Endothelial cell of umbilical vein (primary cell): Measurements from ENCODE around the gene CERS6. TPM values are rescaled to one million over a fixed set of nuclear protein-coding genes. Genes with fewer than 3 reads are reported as not detected.

ENCODE experiments used
- BruUV-seq: library from RNA; stranded (reverse); fragments of 400-500 nt; replicated peaks from 2 replicates; lab custom pipeline; 2021; lab: Mats Ljungman, UMichigan
- CTCF ChIA-PET: fragments of 300-600, 350-600 bp; sonication (Branson Sonifier 250); formaldehyde crosslinking; loops from one replicate; lab custom pipeline; 2021; ENCODE audit warnings: antibody characterized with exemption, inconsistent platforms; lab: Charles Lee
- POLR2A ChIA-PET: fragments of 300-600, 350-600 bp; sonication (Branson Sonifier 250); formaldehyde crosslinking; loops from one replicate; lab custom pipeline; 2021; ENCODE audit warnings: antibody characterized with exemption, inconsistent platforms; lab: Charles Lee
- DNase-seq: peaks from one replicate; pipeline ENCODE4 v3.0.0-alpha.2; 2011; ENCODE audit warnings: low read depth, low spot score
- FAIRE-seq: peaks from 2 replicates; lab custom pipeline; 2011; peaks lifted over from hg19 to GRCh38; lab: Jason Lieb, UNC
- H2AFZ ChIP-seq: 2 replicates; pipeline ENCODE4 v1.6.0; 2012; ENCODE audit warnings: low read depth, low read length, control low read depth, inconsistent platforms
- H3K27ac ChIP-seq: 2 replicates; pipeline ENCODE4 v1.5.1; 2011; ENCODE audit warnings: low read depth, mild to moderate bottlenecking, control low read depth, low read length, moderate library complexity; ENCODE audit not compliant: insufficient read depth
- H3K27me3 ChIP-seq, 2 experiments: 2 replicates each; pipeline versions ENCODE4 v1.6.0 to v1.6.1; 2011; ENCODE audit warnings: low read length in 2 of 2, mixed read lengths in 1 of 2; ENCODE audit not compliant: control insufficient read depth in 2 of 2, insufficient read depth in 2 of 2
- H3K36me3 ChIP-seq, 2 experiments: 2 replicates in 1 of 2; 3 replicates in 1 of 2; pipeline ENCODE4 v1.5.1; 2011; ENCODE audit warnings: low read length in 2 of 2, mild to moderate bottlenecking in 1 of 2, moderate library complexity in 1 of 2; ENCODE audit not compliant: control insufficient read depth in 2 of 2, insufficient read depth in 2 of 2; ENCODE audit errors: extremely low read depth in 1 of 2
- H3K4me1 ChIP-seq: 3 replicates; pipeline ENCODE4 v1.5.1; 2011; ENCODE audit warnings: mild to moderate bottlenecking, low read length; ENCODE audit not compliant: control insufficient read depth, insufficient read depth; ENCODE audit errors: extremely low read depth
- H3K4me2 ChIP-seq: 2 replicates; pipeline ENCODE4 v1.6.1; 2011; ENCODE audit warnings: low read length, control low read depth, mixed read lengths; ENCODE audit not compliant: insufficient read depth
- H3K4me3 ChIP-seq, 3 experiments: fragments of 200-600 bp in 1 of 3; sonication (generic), shearing (Covaris generic) in 1 of 3; replicated peaks in 1 of 3; 2 replicates each; pipeline ENCODE4 v1.5.1; 2011 to 2016; ENCODE audit warnings: control low read depth in 3 of 3, low read length in 3 of 3, mild to moderate bottlenecking in 2 of 3, inconsistent platforms in 1 of 3, low read depth in 1 of 3, moderate library complexity in 1 of 3; ENCODE audit not compliant: insufficient read depth in 1 of 3
- H3K79me2 ChIP-seq: 2 replicates; pipeline ENCODE4 v1.6.0; 2012; ENCODE audit warnings: low read length, inconsistent platforms; ENCODE audit not compliant: control insufficient read depth, insufficient read depth
- H3K9ac ChIP-seq: replicated peaks from 2 replicates; pipeline ENCODE3; 2011; ENCODE audit warnings: low read length, control low read depth; ENCODE audit not compliant: insufficient read depth; ENCODE audit errors: extremely low read depth
- H3K9me1 ChIP-seq: replicated peaks from 3 replicates; pipeline ENCODE4 v1.6.0; 2011; ENCODE audit warnings: mild to moderate bottlenecking, low read length; ENCODE audit not compliant: control insufficient read depth, insufficient read depth; ENCODE audit errors: extremely low read depth
- H3K9me3 ChIP-seq: replicated peaks from 2 replicates; pipeline ENCODE4 v1.5.1; 2012; ENCODE audit warnings: low read length, inconsistent platforms; ENCODE audit not compliant: control insufficient read depth, insufficient read depth
- H4K20me1 ChIP-seq: replicated peaks from 2 replicates; pipeline ENCODE3; 2011; ENCODE audit warnings: mild to moderate bottlenecking, low read length; ENCODE audit not compliant: control insufficient read depth, insufficient read depth; ENCODE audit errors: extremely low read depth
- EZH2 ChIP-seq: IDR thresholded peaks from 2 replicates; pipeline ENCODE4 v1.6.1; 2012; ENCODE audit warnings: borderline replicate concordance, low read depth, mild to moderate bottlenecking, moderate library complexity, low read length, inconsistent platforms; ENCODE audit not compliant: severe bottlenecking
- FOS ChIP-seq: IDR thresholded peaks from 2 replicates; pipeline ENCODE4 v1.6.1; 2011; ENCODE audit warnings: mild to moderate bottlenecking, low read length, moderate library complexity, borderline replicate concordance; ENCODE audit not compliant: insufficient read depth
- MYC ChIP-seq: IDR thresholded peaks from one replicate; pipeline ENCODE4 v1.6.1; 2011; ENCODE audit warnings: mild to moderate bottlenecking, low read depth, low read length
- POLR2A ChIP-seq: IDR thresholded peaks from 2 replicates; pipeline ENCODE4 v1.6.1; 2012; ENCODE audit warnings: low read depth, mild to moderate bottlenecking, control low read depth, low read length
- POLR2AphosphoS5 ChIP-seq: IDR thresholded peaks from 2 replicates; pipeline ENCODE4 v1.6.1; 2012; ENCODE audit warnings: low read depth, mild to moderate bottlenecking, control low read depth, low read length, moderate library complexity; ENCODE audit not compliant: insufficient read depth
- dilution Hi-C: fragments of 300-500 bp; cut with MboI; formaldehyde crosslinking; loops from one replicate; pipeline ENCODE4 v1.15.0; 2019; ENCODE audit warnings: low sequenced_read_pairs; ENCODE audit not compliant: extremely low pct_ligation_motif_present
- intact Hi-C: fragments of 100-400 bp; cut with micrococcal nuclease; formaldehyde crosslinking; loops from one replicate; pipeline ENCODE4 v1.10.0; 2022
- polyA plus RNA-seq, 4 experiments: library from polyadenylated mRNA; depleted of rRNA in 3 of 4; stranded (reverse) in 3 of 4; unstranded in 1 of 4; fragments of >200 nt; gene quantifications; 2 replicates each; pipeline versions ENCODE4 v1.2.1 to v1.2.3, GENCODE V29; 2011 to 2012; ENCODE audit warnings: missing spikeins in 1 of 4
- total RNA-seq: library from RNA; stranded (reverse); gene quantifications from 2 replicates; pipeline ENCODE4 v1.2.3, GENCODE V29; 2021
- TF ChIP-seq, protein P1 (sequence below), 2 donors: IDR thresholded peaks; 1 replicate in 1 of 2; 2 replicates in 1 of 2; pipeline ENCODE4 v1.5.1; 2011; ENCODE audit warnings: low read length in 2 of 2, mild to moderate bottlenecking in 2 of 2, moderate library complexity in 2 of 2, control low read depth in 1 of 2, inconsistent platforms in 1 of 2, low read depth in 1 of 2; ENCODE audit not compliant: insufficient read depth in 1 of 2; ENCODE audit errors: extremely low read depth in 1 of 2
- TF ChIP-seq, protein P2 (sequence below): IDR thresholded peaks from 2 replicates; pipeline ENCODE4 v1.6.1; 2011; ENCODE audit not compliant: insufficient read depth, insufficient read length

Gene CERS6
- total and polyA plus RNA-seq, 2 donors (not counting 3 experiments of a cell fraction or from before 2014, with no cell fraction given), result 2.7 to 11.7 TPM

DNA sequence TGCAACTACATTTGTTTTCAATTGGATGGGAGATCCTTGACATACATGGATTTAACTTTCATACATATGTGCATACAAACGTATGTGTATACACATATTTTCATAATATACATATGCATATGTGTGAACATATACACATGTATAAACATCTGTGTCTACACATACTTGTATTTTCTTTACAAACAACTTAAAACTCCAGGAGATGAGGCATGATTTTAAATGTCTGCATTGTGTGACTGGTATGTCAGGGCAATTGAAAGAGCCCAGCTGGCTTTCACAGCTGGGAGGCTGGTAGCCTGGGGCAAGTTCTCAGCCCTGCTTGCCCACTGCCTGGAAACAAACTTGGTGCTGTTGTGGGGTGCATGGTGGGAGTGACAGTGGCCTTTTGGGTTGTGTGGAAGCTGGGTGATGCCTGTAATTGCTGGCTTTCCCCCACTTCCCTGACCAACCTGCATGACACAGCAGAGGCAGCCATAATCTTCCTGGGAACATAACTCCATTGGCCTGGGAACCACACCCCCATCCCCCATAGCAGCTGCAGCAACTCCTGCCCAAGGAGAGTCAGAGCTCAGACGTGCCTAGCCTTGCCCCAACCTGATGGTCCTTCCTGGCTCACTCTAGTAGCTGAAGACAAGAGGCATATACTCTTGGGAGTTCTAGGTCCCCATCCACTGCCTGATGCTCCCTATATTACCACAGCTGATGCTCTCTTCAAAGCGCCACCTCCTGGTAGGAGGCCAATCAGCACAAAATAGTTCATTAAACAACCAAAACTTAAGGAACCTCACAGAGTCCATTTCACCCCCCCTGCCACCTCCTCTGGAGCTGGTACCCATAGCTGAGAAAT lies 158.3 kb downstream of the CERS6 start:
- dilution Hi-C loops (no loop called here), intact Hi-C loops (no loop called here)
- POLR2A ChIA-PET, result no interaction called here
- no peak overlapping the region for H3K9ac ChIP-seq
- no peaks in the 10 kb centered on the region for H3K27me3 ChIP-seq
- no TSS peak for BruUV-seq
- no peaks in the 10 kb centered on the region for H3K9me3 ChIP-seq
- H4K20me1 ChIP-seq, result no peaks in the 10 kb centered on the region
- no peaks in the 10 kb centered on the region for H3K79me2 ChIP-seq
- H3K27ac ChIP-seq, result no peak overlapping the region
- FAIRE-seq (no peak), DNase-seq (no peak)
- CTCF ChIA-PET, result interaction anchor here (1.5 kb wide), 1 partner anchor 10 kb away, joined by 5 read pairs; no protein-coding TSS in a partner anchor
- H3K9me1 ChIP-seq, result no peaks in the 10 kb centered on the region
- H3K4me1 ChIP-seq, result no peaks in the 10 kb centered on the region
- H2AFZ ChIP-seq, result no peak overlapping the region
- no peak overlapping the region for H3K4me3 ChIP-seq
- H3K4me2 ChIP-seq, result no peak overlapping the region
- TF ChIP-seq, protein P1, sequence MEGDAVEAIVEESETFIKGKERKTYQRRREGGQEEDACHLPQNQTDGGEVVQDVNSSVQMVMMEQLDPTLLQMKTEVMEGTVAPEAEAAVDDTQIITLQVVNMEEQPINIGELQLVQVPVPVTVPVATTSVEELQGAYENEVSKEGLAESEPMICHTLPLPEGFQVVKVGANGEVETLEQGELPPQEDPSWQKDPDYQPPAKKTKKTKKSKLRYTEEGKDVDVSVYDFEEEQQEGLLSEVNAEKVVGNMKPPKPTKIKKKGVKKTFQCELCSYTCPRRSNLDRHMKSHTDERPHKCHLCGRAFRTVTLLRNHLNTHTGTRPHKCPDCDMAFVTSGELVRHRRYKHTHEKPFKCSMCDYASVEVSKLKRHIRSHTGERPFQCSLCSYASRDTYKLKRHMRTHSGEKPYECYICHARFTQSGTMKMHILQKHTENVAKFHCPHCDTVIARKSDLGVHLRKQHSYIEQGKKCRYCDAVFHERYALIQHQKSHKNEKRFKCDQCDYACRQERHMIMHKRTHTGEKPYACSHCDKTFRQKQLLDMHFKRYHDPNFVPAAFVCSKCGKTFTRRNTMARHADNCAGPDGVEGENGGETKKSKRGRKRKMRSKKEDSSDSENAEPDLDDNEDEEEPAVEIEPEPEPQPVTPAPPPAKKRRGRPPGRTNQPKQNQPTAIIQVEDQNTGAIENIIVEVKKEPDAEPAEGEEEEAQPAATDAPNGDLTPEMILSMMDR (IDR thresholded peaks at IDR 0.05; ENCODE audit: extremely low read depth in 1 of 2, insufficient read depth in 1 of 2, low read depth in 1 of 2, low read length in 2 of 2), result peak; percentile 11 to 18
- TF ChIP-seq, protein P2, sequence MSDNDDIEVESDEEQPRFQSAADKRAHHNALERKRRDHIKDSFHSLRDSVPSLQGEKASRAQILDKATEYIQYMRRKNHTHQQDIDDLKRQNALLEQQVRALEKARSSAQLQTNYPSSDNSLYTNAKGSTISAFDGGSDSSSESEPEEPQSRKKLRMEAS, result no peak
- TF ChIP-seq FOS, result no peak
- no peak for TF ChIP-seq MYC
- TF ChIP-seq POLR2A, result no peak
- no peak for TF ChIP-seq POLR2AphosphoS5
- no peak for TF ChIP-seq EZH2
- no peaks in the 10 kb centered on the region for H3K36me3 ChIP-seq
